HG02763 (cell line): ENCODE data around the gene RALGAPA1.

Source experiments
- ATAC-seq: cut with Tn5 transposase; IDR thresholded peaks from one replicate; pipeline ENCODE4 v1.9.1; 2021; ENCODE audit warnings: mild to moderate bottlenecking, moderate library complexity; ENCODE audit not compliant: unreplicated experiment

The RALGAPA1 gene

DNA sequence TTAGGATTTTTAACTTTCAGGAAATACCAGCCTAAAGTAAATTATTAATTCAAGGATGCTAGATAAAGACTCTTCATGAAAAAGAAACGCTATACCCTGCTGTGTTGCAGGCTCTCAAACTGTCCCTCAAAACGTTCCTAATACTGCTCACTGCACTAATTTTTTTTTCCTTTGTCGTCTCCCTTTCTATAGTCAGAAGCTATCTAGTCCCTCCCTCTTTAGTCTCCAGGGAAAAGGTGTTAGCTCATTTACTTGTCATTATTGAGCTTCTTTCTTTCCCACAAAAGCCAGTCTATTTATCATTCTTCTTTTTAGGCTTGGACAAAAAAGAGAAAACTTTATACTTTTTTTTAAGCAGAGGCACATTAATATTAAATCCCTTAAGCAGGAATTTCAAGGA is 305.4 kb downstream of the RALGAPA1 start:
- ATAC-seq = no peak

DNA sequence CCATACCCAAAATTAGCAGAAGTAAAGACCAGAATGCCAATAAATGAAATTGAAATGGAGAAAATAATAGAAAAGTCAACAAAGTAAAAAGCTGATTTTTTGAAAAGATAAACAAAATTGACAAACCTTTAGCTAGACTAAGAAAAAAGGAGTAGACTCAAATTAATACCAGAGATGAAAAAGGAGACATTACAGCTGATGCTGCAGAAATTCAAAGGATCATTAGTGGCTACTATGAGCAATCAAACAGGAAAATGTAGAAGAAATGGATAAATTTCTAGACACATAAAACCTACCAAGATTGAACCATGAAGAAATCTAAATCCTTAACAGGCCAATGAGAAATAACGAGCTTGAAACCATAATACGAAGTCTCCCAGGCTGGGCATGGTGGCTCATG is 309.9 kb downstream of the RALGAPA1 start:
- ATAC-seq = no peak

DNA sequence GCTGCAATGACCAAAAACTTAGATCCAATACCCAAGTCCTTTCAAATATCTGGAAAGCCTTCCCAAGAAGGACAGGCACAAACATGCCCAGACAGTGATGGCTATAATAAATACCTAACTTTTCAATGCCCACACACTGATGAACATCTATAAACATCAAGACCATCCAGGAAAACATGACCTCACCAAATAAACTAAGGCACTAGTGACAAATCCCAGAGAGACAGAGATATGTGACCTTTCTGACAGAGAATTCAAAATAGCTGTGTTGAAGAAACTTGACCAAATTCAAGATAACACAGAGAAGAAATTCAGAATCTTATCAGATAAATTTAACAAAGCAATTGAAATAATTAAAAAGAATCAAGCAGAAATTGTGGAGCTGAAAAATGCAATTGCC is 313.8 kb downstream of the RALGAPA1 start:
- ATAC-seq = no peak

DNA sequence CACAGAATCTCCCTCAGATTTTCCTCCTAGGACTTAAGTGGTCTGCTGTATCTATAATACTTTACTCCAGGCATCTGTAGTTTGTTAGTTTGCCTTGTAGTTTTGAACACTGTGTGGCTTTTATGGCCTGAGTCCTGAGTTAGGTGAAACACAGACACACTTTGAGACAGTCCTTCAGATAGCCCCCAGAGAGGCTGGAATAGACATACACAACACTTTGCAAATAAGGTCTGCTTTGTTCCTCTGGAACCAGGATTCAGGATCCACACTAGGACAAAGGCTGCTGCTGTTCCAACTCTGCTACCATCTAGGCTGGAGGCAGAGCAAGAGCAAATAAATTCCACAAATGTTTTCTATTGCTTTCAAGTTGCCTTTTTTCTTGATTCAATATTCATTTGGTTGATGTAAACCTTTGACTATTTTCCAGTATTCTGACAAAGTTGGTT is 316.5 kb downstream of the RALGAPA1 start:
- no peak for ATAC-seq
